Activated naive CD4-positive, alpha-beta T cell treated with anti-CD3 and anti-CD28 coated beads, Interleukin-2, amount 10 ng/mL, durations not matched to agents 7 days and 5 days (primary cell): Measurements from ENCODE around the gene TBC1D32.
"Not testable (repeated sequence)": the region's sequence is repeated elsewhere in the genome, so short reads cannot be mapped to it uniquely, and the experiment has no call there.

Source experiments
- CTCF ChIA-PET: fragments of 350-600 bp; sonication (Branson Sonifier 250); formaldehyde crosslinking; loops from one replicate; lab custom pipeline; 2021; ENCODE audit warnings: antibody characterized with exemption; lab: Charles Lee
- DNase-seq: peaks from one replicate; pipeline ENCODE4 v3.0.0-alpha.2; 2020
- H3K27ac Mint-ChIP-seq: one replicate; pipeline ENCODE4 v1.8.0; 2021; ENCODE audit warnings: mild to moderate bottlenecking, moderate library complexity, mixed read lengths
- H3K27me3 Mint-ChIP-seq: one replicate; pipeline ENCODE4 v1.8.0; 2021; ENCODE audit warnings: mild to moderate bottlenecking, mixed read lengths
- H3K36me3 Mint-ChIP-seq: one replicate; pipeline ENCODE4 v1.8.0; 2021; ENCODE audit warnings: mixed read lengths
- H3K4me1 Mint-ChIP-seq: one replicate; pipeline ENCODE4 v1.8.0; 2021; ENCODE audit warnings: mixed read lengths
- H3K4me3 Mint-ChIP-seq: one replicate; pipeline ENCODE4 v1.8.0; 2021; ENCODE audit warnings: mild to moderate bottlenecking, moderate library complexity, mixed read lengths
- H3K9me3 Mint-ChIP-seq: one replicate; pipeline ENCODE4 v1.8.0; 2021; ENCODE audit warnings: mixed read lengths

TBC1D32 gene

GRCh38 chr6:121086876-121087275, 247.4 kb downstream of the TBC1D32 start:
- CTCF ChIA-PET: interaction anchor here (0.6 kb wide), 1 partner anchor 315 kb away, joined by 3 read pairs; no protein-coding TSS in a partner anchor

GRCh38 chr6:121076119-121076518, 258.2 kb downstream of the TBC1D32 start:
- Mint-ChIP-seq H3K4me3 (no peak overlapping the region), H3K27me3 (no peaks in the 10 kb centered on the region), H3K4me1 (no peaks in the 10 kb centered on the region), H3K36me3 (no peaks in the 10 kb centered on the region), H3K9me3 (peaks cover 1% of the 10 kb centered on the region), H3K27ac (no peak overlapping the region)
- CTCF ChIA-PET: interaction anchor here (1.8 kb wide), 1 partner anchor 20 kb away, joined by 5 read pairs; no protein-coding TSS in a partner anchor
- no peak for DNase-seq

More at GRCh38 chr6:121086876-121087275, 247.4 kb downstream of the TBC1D32 start:
- no peak for DNase-seq
- H3K9me3 Mint-ChIP-seq: no peaks in the 10 kb centered on the region
- H3K4me1 Mint-ChIP-seq: no peaks in the 10 kb centered on the region
- no peak overlapping the region for H3K4me3 Mint-ChIP-seq
- no peak overlapping the region for H3K27ac Mint-ChIP-seq
- H3K27me3 Mint-ChIP-seq: no peaks in the 10 kb centered on the region
- H3K36me3 Mint-ChIP-seq: no peaks in the 10 kb centered on the region

GRCh38 chr6:121068749-121069148, 265.5 kb downstream of the TBC1D32 start:
- H3K27ac Mint-ChIP-seq, H3K4me1 Mint-ChIP-seq, H3K4me3 Mint-ChIP-seq, H3K27me3 Mint-ChIP-seq, H3K36me3 Mint-ChIP-seq, DNase-seq, CTCF ChIA-PET: not testable (repeated sequence)
- H3K9me3 Mint-ChIP-seq: peaks cover 17% of the 10 kb centered on the region

- no peak overlapping the region for H3K27ac Mint-ChIP-seq
- no peak overlapping the region for H3K4me3 Mint-ChIP-seq
- no peak for DNase-seq
- no peaks in the 10 kb centered on the region for H3K27me3 Mint-ChIP-seq
- H3K36me3 Mint-ChIP-seq: peaks cover 2% of the 10 kb centered on the region
- peaks cover 17% of the 10 kb centered on the region for H3K9me3 Mint-ChIP-seq
- H3K4me1 Mint-ChIP-seq: no peaks in the 10 kb centered on the region
- CTCF ChIA-PET: no interaction called here
Observed at GRCh38 chr6:121067381-121067780, 266.9 kb downstream of the TBC1D32 start.

- Mint-ChIP-seq H3K27me3 (no peaks in the 10 kb centered on the region), H3K4me1 (no peaks in the 10 kb centered on the region), H3K4me3 (no peak overlapping the region), H3K9me3 (peaks cover 10% of the 10 kb centered on the region), H3K36me3 (no peaks in the 10 kb centered on the region), H3K27ac (no peak overlapping the region)
- CTCF ChIA-PET: no interaction called here
- no peak for DNase-seq
Observed at GRCh38 chr6:121064345-121064744, 269.9 kb downstream of the TBC1D32 start.

- CTCF ChIA-PET: interaction anchor here (0.9 to 4.0 kb wide), 7 partner anchors 20 to 1907 kb away, joined by 3 to 59 read pairs (median 3); no protein-coding TSS in a partner anchor
- H3K4me3 Mint-ChIP-seq: no peak overlapping the region
- H3K36me3 Mint-ChIP-seq: no peaks in the 10 kb centered on the region
- H3K27ac Mint-ChIP-seq: no peak overlapping the region
- no peaks in the 10 kb centered on the region for H3K27me3 Mint-ChIP-seq
- DNase-seq: no peak
- no peaks in the 10 kb centered on the region for H3K9me3 Mint-ChIP-seq
- no peaks in the 10 kb centered on the region for H3K4me1 Mint-ChIP-seq
Observed at GRCh38 chr6:121055572-121056163, 278.6 kb downstream of the TBC1D32 start.

- H3K27me3 Mint-ChIP-seq, H3K4me3 Mint-ChIP-seq, DNase-seq, CTCF ChIA-PET, H3K9me3 Mint-ChIP-seq, H3K27ac Mint-ChIP-seq, H3K36me3 Mint-ChIP-seq, H3K4me1 Mint-ChIP-seq: not testable (repeated sequence)
Observed at GRCh38 chr6:121048593-121048992, 285.7 kb downstream of the TBC1D32 start.

GRCh38 chr6:121044905-121045304, 289.4 kb downstream of the TBC1D32 start:
- H3K27me3 Mint-ChIP-seq, H3K4me1 Mint-ChIP-seq, DNase-seq, H3K36me3 Mint-ChIP-seq, H3K9me3 Mint-ChIP-seq, H3K27ac Mint-ChIP-seq, CTCF ChIA-PET, H3K4me3 Mint-ChIP-seq: not testable (repeated sequence)

- H3K4me3 Mint-ChIP-seq, CTCF ChIA-PET, H3K36me3 Mint-ChIP-seq, H3K4me1 Mint-ChIP-seq, DNase-seq, H3K27me3 Mint-ChIP-seq, H3K27ac Mint-ChIP-seq, H3K9me3 Mint-ChIP-seq: not testable (repeated sequence)
Observed at GRCh38 chr6:121043706-121044105, 290.6 kb downstream of the TBC1D32 start.

GRCh38 chr6:121043211-121043610, 291.1 kb downstream of the TBC1D32 start:
- H3K4me3 Mint-ChIP-seq, CTCF ChIA-PET, H3K27me3 Mint-ChIP-seq, H3K36me3 Mint-ChIP-seq, H3K4me1 Mint-ChIP-seq, DNase-seq, H3K9me3 Mint-ChIP-seq, H3K27ac Mint-ChIP-seq: not testable (repeated sequence)

- Mint-ChIP-seq H3K4me1 (no peaks in the 10 kb centered on the region), H3K9me3 (no peaks in the 10 kb centered on the region), H3K27ac (no peak overlapping the region), H3K36me3 (no peaks in the 10 kb centered on the region), H3K27me3 (no peaks in the 10 kb centered on the region), H3K4me3 (no peak overlapping the region)
- CTCF ChIA-PET: no interaction called here
- no peak for DNase-seq
Observed at GRCh38 chr6:121042766-121043165, 291.5 kb downstream of the TBC1D32 start.

GRCh38 chr6:121040831-121041230, 293.4 kb downstream of the TBC1D32 start:
- no peaks in the 10 kb centered on the region for H3K27me3 Mint-ChIP-seq
- H3K36me3 Mint-ChIP-seq: no peaks in the 10 kb centered on the region
- H3K27ac Mint-ChIP-seq: no peak overlapping the region
- CTCF ChIA-PET: no interaction called here
- no peak for DNase-seq
- no peaks in the 10 kb centered on the region for H3K4me1 Mint-ChIP-seq
- H3K4me3 Mint-ChIP-seq: no peak overlapping the region
- H3K9me3 Mint-ChIP-seq: no peaks in the 10 kb centered on the region

GRCh38 chr6:121033091-121033490, 301.2 kb downstream of the TBC1D32 start:
- H3K4me3 Mint-ChIP-seq: no peak overlapping the region
- H3K4me1 Mint-ChIP-seq: no peaks in the 10 kb centered on the region
- H3K27me3 Mint-ChIP-seq: no peaks in the 10 kb centered on the region
- no peaks in the 10 kb centered on the region for H3K36me3 Mint-ChIP-seq
- no peak for DNase-seq
- no peak overlapping the region for H3K27ac Mint-ChIP-seq
- no peaks in the 10 kb centered on the region for H3K9me3 Mint-ChIP-seq
- CTCF ChIA-PET: no interaction called here

GRCh38 chr6:121032268-121033006, 301.8 kb downstream of the TBC1D32 start:
- Mint-ChIP-seq H3K4me1 (no peaks in the 10 kb centered on the region), H3K36me3 (no peaks in the 10 kb centered on the region), H3K9me3 (no peaks in the 10 kb centered on the region), H3K4me3 (no peak overlapping the region), H3K27me3 (no peaks in the 10 kb centered on the region), H3K27ac (no peak overlapping the region)
- CTCF ChIA-PET: no interaction called here
- no peak for DNase-seq
